IMR-90 (cell line): ENCODE measurements around the gene NDST1. TPM values are rescaled to one million over a fixed set of nuclear protein-coding genes. Genes with fewer than 3 reads are reported as not detected.
"Not testable (repeated sequence)": the region's sequence is repeated elsewhere in the genome, so short reads cannot be mapped to it uniquely, and the experiment has no call there.

Experiments used
- ATAC-seq: fragments of 200-7000 bp; cut with Tn5 transposase; 2 replicates; pipeline ENCODE4 v1.9.1; 2020; ENCODE audit warnings: low read depth, mild to moderate bottlenecking, moderate library complexity
- BruUV-seq: library from RNA; stranded (reverse); fragments of 400-500 nt; replicated peaks from 2 replicates; lab custom pipeline; 2021; lab: Mats Ljungman, UMichigan
- CTCF ChIA-PET: fragments of 300-600 bp; formaldehyde crosslinking; extraction: SDS; loops from one replicate; lab custom pipeline; 2021; ENCODE audit warnings: antibody characterized with exemption; lab: Yijun Ruan, JAX
- POLR2A ChIA-PET: fragments of 300-600 bp; sonication (Branson Sonifier 250); formaldehyde crosslinking; loops from one replicate; lab custom pipeline; 2022; ENCODE audit warnings: antibody characterized with exemption; ENCODE audit not compliant: unreplicated experiment; lab: Charles Lee
- DNase-seq: peaks from one replicate; pipeline ENCODE4 v3.0.0; 2013
- H2AFZ ChIP-seq: replicated peaks from 2 replicates; pipeline ENCODE3; 2013; ENCODE audit warnings: low read length, mild to moderate bottlenecking; ENCODE audit not compliant: poor library complexity
- H2AK5ac ChIP-seq: 2 replicates; pipeline ENCODE4 v1.6.1; 2013; ENCODE audit warnings: low read depth, low read length, inconsistent platforms
- H2AK9ac ChIP-seq: replicated peaks from 2 replicates; pipeline ENCODE3; 2013; ENCODE audit warnings: mild to moderate bottlenecking, low read depth, low read length, moderate library complexity; ENCODE audit not compliant: poor library complexity
- H2BK120ac ChIP-seq: 2 replicates; pipeline ENCODE4 v1.6.1; 2013; ENCODE audit warnings: low read depth, low read length, inconsistent platforms
- H2BK15ac ChIP-seq: 3 replicates; pipeline ENCODE4 v1.6.1; 2013; ENCODE audit warnings: low read depth, low read length, inconsistent platforms
- H2BK20ac ChIP-seq: 2 replicates; pipeline ENCODE4 v1.6.1; 2013; ENCODE audit warnings: low read depth, mild to moderate bottlenecking, inconsistent platforms, low read length, moderate library complexity
- H2BK5ac ChIP-seq: 2 replicates; pipeline ENCODE4 v1.6.1; 2013; ENCODE audit warnings: mild to moderate bottlenecking, low read depth, low read length, inconsistent platforms; ENCODE audit not compliant: poor library complexity, severe bottlenecking
- H3K14ac ChIP-seq: replicated peaks from 2 replicates; pipeline ENCODE4 v1.6.1; 2013; ENCODE audit warnings: low read depth, low read length, inconsistent platforms
- H3K18ac ChIP-seq: 2 replicates; pipeline ENCODE4 v1.6.1; 2013; ENCODE audit warnings: low read depth, low read length, control low read depth
- H3K23ac ChIP-seq: 2 replicates; pipeline ENCODE4 v1.6.1; 2013; ENCODE audit warnings: low read depth, low read length, inconsistent platforms
- H3K27ac ChIP-seq: 2 replicates; pipeline ENCODE4 v1.5.1; 2013; ENCODE audit warnings: mild to moderate bottlenecking, control low read depth, low read length; ENCODE audit not compliant: insufficient read depth
- H3K27me3 ChIP-seq: 2 replicates; pipeline ENCODE4 v1.6.1; 2013; ENCODE audit warnings: low read length; ENCODE audit not compliant: control insufficient read depth, insufficient read depth
- H3K36me3 ChIP-seq: 2 replicates; pipeline ENCODE4 v1.6.1; 2013; ENCODE audit warnings: low read length, mixed read lengths; ENCODE audit not compliant: control insufficient read depth, insufficient read depth
- H3K4ac ChIP-seq: 2 replicates; pipeline ENCODE4 v1.6.1; 2013; ENCODE audit warnings: low read depth, low read length, inconsistent platforms
- H3K4me1 ChIP-seq: 2 replicates; pipeline ENCODE4 v1.6.1; 2013; ENCODE audit warnings: low read length, mixed read lengths; ENCODE audit not compliant: control insufficient read depth, insufficient read depth
- H3K4me2 ChIP-seq: 2 replicates; pipeline ENCODE4 v1.6.1; 2013; ENCODE audit warnings: low read depth, mild to moderate bottlenecking, control low read depth, low read length, moderate library complexity
- H3K4me3 ChIP-seq: 2 replicates; pipeline ENCODE4 v1.5.1; 2013; ENCODE audit warnings: low read depth, mild to moderate bottlenecking, control low read depth, low read length, moderate library complexity; ENCODE audit not compliant: insufficient read depth
- H3K56ac ChIP-seq: 2 replicates; pipeline ENCODE4 v1.6.1; 2013; ENCODE audit warnings: low read length, inconsistent platforms; ENCODE audit not compliant: insufficient read depth; ENCODE audit errors: extremely low read depth
- H3K79me1 ChIP-seq, 2 experiments: 2 replicates each; pipeline ENCODE4 v1.6.1; 2013; ENCODE audit warnings: low read length in 2 of 2, inconsistent platforms in 1 of 2, low read depth in 1 of 2
- H3K9ac ChIP-seq: 2 replicates; pipeline ENCODE4 v1.6.1; 2013; ENCODE audit warnings: low read depth, low read length, control low read depth
- H3K9me1 ChIP-seq: 2 replicates; pipeline ENCODE4 v1.6.1; 2013; ENCODE audit warnings: low read length, inconsistent platforms; ENCODE audit not compliant: insufficient read depth
- H3K9me3 ChIP-seq: 2 replicates; pipeline ENCODE4 v1.6.1; 2013; ENCODE audit warnings: low read length; ENCODE audit not compliant: control insufficient read depth, insufficient read depth
- H4K20me1 ChIP-seq: 2 replicates; pipeline ENCODE4 v1.6.1; 2013; ENCODE audit warnings: low read length, inconsistent platforms; ENCODE audit not compliant: insufficient read depth
- H4K5ac ChIP-seq: 2 replicates; pipeline ENCODE4 v1.6.1; 2013; ENCODE audit warnings: mild to moderate bottlenecking, low read depth, low read length, control low read depth
- H4K8ac ChIP-seq, 2 experiments: 2 replicates each; pipeline ENCODE4 v1.6.1; 2013; ENCODE audit warnings: low read depth in 2 of 2, low read length in 2 of 2, control low read depth in 1 of 2, inconsistent platforms in 1 of 2
- H4K91ac ChIP-seq: 2 replicates; pipeline ENCODE4 v1.6.1; 2013; ENCODE audit warnings: low read depth, low read length, inconsistent platforms; ENCODE audit not compliant: insufficient read depth
- WGBS, 2 experiments: methylation state at CpG; one replicate each; pipeline versions ENCODE4 v1.1.5 to v1.1.7; 2013; ENCODE audit warnings: missing lambda C conversion rate in 2 of 2; ENCODE audit not compliant: insufficient read length in 1 of 2; ENCODE audit errors: extremely low coverage in 2 of 2; 5-methylcytosine and 5-hydroxymethylcytosine counted together
- dilution Hi-C: fragments of 300-500 bp; cut with HindIII; formaldehyde crosslinking; loops from one replicate; pipeline ENCODE4 v1.14.3; 2018; ENCODE audit warnings: low sequenced_read_pairs; ENCODE audit not compliant: unreplicated experiment
- in situ Hi-C: fragments of 300-500 bp; cut with MboI; formaldehyde crosslinking; loops from 3 replicates; pipeline ENCODE4 v1.14.3; 2019; ENCODE audit warnings: low sequenced_read_pairs, inconsistent platforms, mixed read lengths
- intact Hi-C: fragments of 100-400 bp; cut with micrococcal nuclease; formaldehyde crosslinking; loops from 2 replicates; pipeline ENCODE4 v1.10.0; 2022
- polyA plus RNA-seq, 3 experiments: library from polyadenylated mRNA; depleted of rRNA; stranded (reverse); fragments of >200 nt; gene quantifications; 2 replicates each; pipeline ENCODE4 v1.2.3, GENCODE V29; 2012; ENCODE audit warnings: low replicate concordance in 1 of 3
- total RNA-seq: library from RNA; depleted of rRNA; stranded (reverse); fragments of >200 nt; gene quantifications from 2 replicates; pipeline ENCODE4 v1.2.3, GENCODE V29; 2012
- TF ChIP-seq, protein P1 (sequence below): fragments of 150-350 bp; IDR thresholded peaks from 2 replicates; pipeline ENCODE4 v1.6.1; 2016; ENCODE audit warnings: low read depth, mild to moderate bottlenecking, low read length, moderate library complexity, borderline replicate concordance

The NDST1 gene
- total and polyA plus RNA-seq, 2 of the 4 experiments (the other 2 are of a cell fraction): 30.5 to 80.4 TPM

DNA sequence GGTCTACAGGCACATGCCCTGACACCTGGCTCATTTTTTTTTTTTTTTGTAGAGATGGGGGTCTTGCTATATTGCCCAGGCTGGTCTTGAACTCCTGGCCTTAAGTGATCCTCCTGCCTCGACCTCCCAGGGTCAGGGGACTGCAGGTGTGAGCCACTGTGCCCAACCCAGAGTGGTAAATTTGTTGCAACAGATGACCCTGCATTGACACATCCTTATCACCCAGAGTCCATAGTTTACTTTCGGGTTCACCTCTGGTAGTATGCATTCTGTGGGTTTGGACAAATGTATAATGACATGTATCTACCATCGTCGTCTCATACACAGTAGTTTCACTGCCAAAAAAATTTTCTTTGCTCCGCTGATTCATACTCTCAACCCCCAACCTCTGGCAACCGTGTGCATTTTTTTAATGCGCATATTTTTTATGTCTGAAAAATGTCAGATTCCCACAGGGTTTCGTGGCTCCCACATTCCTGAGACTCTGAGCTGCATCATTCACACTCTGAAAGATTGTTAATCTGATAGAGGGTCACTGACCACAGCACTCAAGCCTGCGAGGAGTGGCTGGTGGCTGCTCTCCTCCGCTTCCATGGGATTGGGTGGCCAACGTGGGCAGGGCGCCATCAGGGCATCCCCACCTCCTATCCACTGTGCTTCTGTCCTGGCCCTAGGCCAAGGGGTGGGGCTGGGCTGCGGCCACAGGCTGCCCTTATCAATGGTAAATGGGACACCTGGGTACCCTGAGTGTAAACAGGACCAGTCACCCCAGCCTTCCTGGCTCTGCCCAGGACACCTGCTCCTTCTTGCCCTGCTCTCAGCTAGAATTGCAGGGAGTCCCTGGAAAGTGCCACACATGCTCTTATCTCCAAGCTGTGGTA lies 9.6 kb downstream of the NDST1 start (continued):
- TF ChIP-seq, protein P1, sequence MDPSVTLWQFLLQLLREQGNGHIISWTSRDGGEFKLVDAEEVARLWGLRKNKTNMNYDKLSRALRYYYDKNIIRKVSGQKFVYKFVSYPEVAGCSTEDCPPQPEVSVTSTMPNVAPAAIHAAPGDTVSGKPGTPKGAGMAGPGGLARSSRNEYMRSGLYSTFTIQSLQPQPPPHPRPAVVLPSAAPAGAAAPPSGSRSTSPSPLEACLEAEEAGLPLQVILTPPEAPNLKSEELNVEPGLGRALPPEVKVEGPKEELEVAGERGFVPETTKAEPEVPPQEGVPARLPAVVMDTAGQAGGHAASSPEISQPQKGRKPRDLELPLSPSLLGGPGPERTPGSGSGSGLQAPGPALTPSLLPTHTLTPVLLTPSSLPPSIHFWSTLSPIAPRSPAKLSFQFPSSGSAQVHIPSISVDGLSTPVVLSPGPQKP: no peak

- H2BK20ac ChIP-seq, H3K14ac ChIP-seq, H2BK5ac ChIP-seq, H4K91ac ChIP-seq, in situ Hi-C loops, H3K4me3 ChIP-seq, H3K27me3 ChIP-seq, H3K4ac ChIP-seq, H2AFZ ChIP-seq, H2BK15ac ChIP-seq, H2AK9ac ChIP-seq, H3K27ac ChIP-seq, ATAC-seq, H3K23ac ChIP-seq, intact Hi-C loops, dilution Hi-C loops, H4K5ac ChIP-seq, H3K18ac ChIP-seq, POLR2A ChIA-PET, DNase-seq, H3K9ac ChIP-seq, BruUV-seq, CTCF ChIA-PET, H2BK120ac ChIP-seq, H3K9me3 ChIP-seq, H4K8ac ChIP-seq, H3K4me2 ChIP-seq, H3K56ac ChIP-seq: not testable (repeated sequence)
- H3K36me3 ChIP-seq: peaks cover 28% of the 10 kb centered on the region
- peak overlapping the region; percentile 39; the same call in 1 of the 2 replicates for H2AK5ac ChIP-seq
- peaks cover 46 to 95% of the 10 kb centered on the region in 2 experiments for H3K79me1 ChIP-seq
- WGBS, 2 experiments: 84% methylated on average over 6 of the region's 14 CpGs; no CpG with 5 or more reads in 1 of the 2 experiments
- H3K9me1 ChIP-seq: peaks cover 51% of the 10 kb centered on the region
- peaks cover 88% of the 10 kb centered on the region for H4K20me1 ChIP-seq
- H3K4me1 ChIP-seq: peaks cover 40% of the 10 kb centered on the region
Measured at GRCh38 chr5:150518712-150519559, 11.0 kb downstream of the NDST1 start.
